GM20000 (cell line): ENCODE data around the gene M1AP.

Experiments used
- DNase-seq: peaks from one replicate; pipeline ENCODE4 v3.0.0; 2012; ENCODE audit warnings: low spot score
- CTCF ChIP-seq: IDR thresholded peaks from 2 replicates; pipeline ENCODE4 v1.5.1; 2012; ENCODE audit warnings: mild to moderate bottlenecking, control low read depth; ENCODE audit errors: extremely low read depth, missing control alignments

The M1AP gene

GRCh38 chr2:74556831-74557370 lies 91.2 kb downstream of the M1AP start:
- TF ChIP-seq CTCF, result no peak
- no peak for DNase-seq

DNA sequence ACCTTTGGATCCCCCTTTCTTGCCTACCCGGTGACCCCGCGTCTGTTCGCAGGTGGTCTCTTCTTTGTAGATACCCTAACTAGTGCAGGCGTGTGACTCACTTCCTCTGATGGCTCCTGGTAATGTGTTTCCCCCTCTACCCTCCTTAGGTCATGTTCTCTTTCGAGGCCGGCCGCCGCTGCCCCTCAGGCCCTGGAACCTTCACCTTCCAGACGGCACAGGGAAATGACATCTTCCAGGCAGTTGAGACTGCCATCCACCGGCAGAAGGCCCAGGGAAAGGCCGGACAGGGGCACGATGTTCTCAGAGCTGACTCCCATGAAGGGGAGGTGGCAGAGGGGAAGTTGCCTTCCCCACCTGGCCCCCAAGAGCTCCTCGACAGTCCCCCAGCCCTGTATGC lies 92.0 kb downstream of the M1AP start:
- no peak for DNase-seq
- no peak for TF ChIP-seq CTCF

DNA sequence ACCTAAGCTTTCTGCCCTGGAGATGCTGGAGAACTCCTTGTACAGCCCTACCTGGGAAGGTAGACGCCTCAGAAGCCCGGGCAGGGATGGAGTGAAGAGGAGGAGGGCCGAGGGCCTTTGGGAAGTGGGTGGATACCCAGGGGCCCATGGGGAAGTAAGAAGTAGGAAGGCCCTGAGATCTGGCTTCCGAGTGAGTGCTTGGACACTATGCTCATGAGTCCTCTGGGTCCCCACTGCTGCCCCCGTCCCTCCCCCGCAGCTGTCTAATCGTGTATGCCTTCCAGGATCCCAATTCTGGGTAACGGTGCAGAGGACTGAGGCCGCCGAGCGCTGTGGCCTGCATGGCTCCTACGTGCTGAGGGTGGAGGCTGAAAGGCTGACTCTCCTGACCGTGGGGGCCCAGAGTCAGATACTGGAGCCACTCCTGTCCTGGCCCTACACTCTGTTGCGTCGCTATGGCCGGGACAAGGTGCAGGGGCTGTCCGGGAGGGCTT lies 92.5 kb downstream of the M1AP start:
- TF ChIP-seq CTCF, result no peak
- DNase-seq, result no peak

GRCh38 chr2:74554820-74555531 lies 93.2 kb downstream of the M1AP start:
- TF ChIP-seq CTCF, result no peak
- peak; percentile 77 for DNase-seq

DNA sequence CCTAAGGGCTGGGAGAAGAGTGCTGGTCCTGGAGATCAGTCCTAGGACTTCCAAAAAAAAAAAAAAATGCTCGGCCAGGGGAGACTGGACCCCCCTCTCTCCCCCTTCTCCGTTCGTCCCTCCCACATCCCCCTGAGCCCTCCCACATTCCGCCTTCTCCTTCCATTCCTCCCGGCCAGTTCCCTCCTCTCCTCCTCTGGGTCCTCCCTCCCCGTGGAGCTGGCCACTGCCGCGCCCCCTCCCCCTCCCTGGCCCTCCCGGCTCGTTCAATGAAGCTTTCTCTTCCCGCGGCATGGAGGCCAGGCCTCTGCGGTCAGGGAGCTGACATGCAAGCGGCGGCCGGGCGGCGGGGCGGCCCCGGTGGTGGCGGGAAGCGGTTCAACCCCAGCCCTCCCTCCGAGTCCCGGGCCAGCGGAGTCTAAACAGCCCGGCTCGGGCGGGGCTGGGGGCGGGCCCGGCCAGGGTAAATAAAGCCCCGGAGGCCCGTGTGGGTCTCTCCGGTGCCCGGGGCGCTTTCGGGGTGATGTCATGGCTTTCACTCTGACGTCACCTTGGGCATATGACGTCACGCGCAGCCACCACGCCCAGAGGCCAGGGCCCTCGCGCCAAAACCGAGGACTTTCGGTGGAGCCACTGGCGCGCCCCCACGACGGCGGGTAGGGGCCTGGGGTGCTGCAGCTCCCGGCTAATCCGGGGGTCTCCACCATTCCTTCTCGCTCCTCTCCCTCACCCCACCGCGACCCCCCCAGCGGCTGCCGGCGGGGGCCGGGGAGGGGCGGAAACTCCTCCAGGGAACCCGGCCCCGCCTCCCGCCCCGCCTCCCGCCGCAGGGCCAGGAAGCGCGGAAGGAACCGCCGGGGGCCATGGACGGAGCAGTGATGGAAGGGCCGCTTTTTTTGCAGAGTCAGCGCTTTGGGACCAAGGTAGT lies 94.0 kb downstream of the M1AP start, which contains the start of the genes DOK1 and LOXL3:
Gene DOK1, plus strand, starts transcription at position 829 of the 928 bp plus-strand sequence. Its CDS starts 35 bp downstream, at position 864.
Gene LOXL3, minus strand, starts transcription at position 51 of the 928 bp plus-strand sequence. CDS start 1,308 bp downstream, outside the sequence.
- peak; percentile 93 for DNase-seq
- no peak for TF ChIP-seq CTCF

GRCh38 chr2:74552914-74553811 lies 95.0 kb downstream of the M1AP start:
- DNase-seq, result peak; percentile 63
- TF ChIP-seq CTCF, result no peak
